Karpas-422 (cell line): Measurements from ENCODE around the gene GNA12. TPM values are rescaled to one million over a fixed set of nuclear protein-coding genes. Genes with fewer than 3 reads are reported as not detected.
"Not testable (repeated sequence)": the region's sequence is repeated elsewhere in the genome, so short reads cannot be mapped to it uniquely, and the experiment has no call there.

Experiments used
- DNase-seq: peaks from one replicate; pipeline ENCODE4 v3.0.0-alpha.2; 2015
- H2AFZ ChIP-seq: fragments of 200-600 bp; sonication (generic); 2 replicates; pipeline ENCODE4 v1.6.1; 2014; ENCODE audit warnings: antibody characterized with exemption, low read length, mixed read lengths
- H3K27ac ChIP-seq: fragments of 200-600 bp; sonication (generic); 2 replicates; pipeline ENCODE4 v1.5.1; 2014; ENCODE audit warnings: mild to moderate bottlenecking, low read length, moderate library complexity
- H3K27me3 ChIP-seq: fragments of 200-600 bp; sonication (generic); 2 replicates; pipeline ENCODE4 v1.6.1; 2014; ENCODE audit warnings: low read length, mixed read lengths
- H3K36me3 ChIP-seq: fragments of 200-600 bp; sonication (generic); 2 replicates; pipeline ENCODE4 v1.6.1; 2014; ENCODE audit warnings: low read length, mixed read lengths; ENCODE audit not compliant: insufficient read depth
- H3K4me1 ChIP-seq: fragments of 200-600 bp; sonication (generic); 2 replicates; pipeline ENCODE4 v1.6.1; 2014; ENCODE audit warnings: mild to moderate bottlenecking, low read length, mixed read lengths
- H3K4me2 ChIP-seq: fragments of 200-600 bp; sonication (generic); 2 replicates; pipeline ENCODE4 v1.6.1; 2014; ENCODE audit warnings: low read length, low read depth, mild to moderate bottlenecking; ENCODE audit not compliant: poor library complexity, severe bottlenecking
- H3K4me3 ChIP-seq: fragments of 200-600 bp; sonication (generic); 2 replicates; pipeline ENCODE4 v1.5.1; 2014; ENCODE audit warnings: mild to moderate bottlenecking, antibody characterized with exemption, low read length, mixed read lengths
- H3K79me2 ChIP-seq: fragments of 200-600 bp; sonication (generic); 2 replicates; pipeline ENCODE4 v1.6.1; 2014; ENCODE audit warnings: mild to moderate bottlenecking, low read length, mixed read lengths
- H3K9ac ChIP-seq: fragments of 200-600 bp; sonication (generic); 2 replicates; pipeline ENCODE4 v1.6.0; 2014; ENCODE audit warnings: low read length
- H3K9me2 ChIP-seq: fragments of 200-600 bp; sonication (generic), shearing (Covaris generic); replicated peaks from 2 replicates; pipeline ENCODE4 v1.6.0; 2014; ENCODE audit warnings: mild to moderate bottlenecking, low read length, moderate library complexity; ENCODE audit not compliant: insufficient read depth
- H3K9me3 ChIP-seq: fragments of 300-700, 200-600 bp; sonication (generic); 2 replicates; pipeline ENCODE4 v1.6.1; 2014; ENCODE audit warnings: low read length, mixed read lengths
- H4K20me1 ChIP-seq: fragments of 200-600 bp; sonication (generic); 2 replicates; pipeline ENCODE4 v1.6.1; 2014; ENCODE audit warnings: mild to moderate bottlenecking, antibody characterized with exemption, low read length, low read depth; ENCODE audit not compliant: insufficient read depth
- total RNA-seq: library from RNA; depleted of rRNA; stranded (reverse); fragments of >200 nt; shearing (Covaris generic); gene quantifications from 2 replicates; pipeline ENCODE4 v1.2.3, GENCODE V29; 2014; ENCODE audit warnings: low replicate concordance

Gene GNA12
- total RNA-seq, 1 experiment from 2014 or later: 3.1 TPM

GRCh38 chr7:2737005-2737743, 106.9 kb downstream of the GNA12 start:
- not testable (repeated sequence) for H3K36me3 ChIP-seq, H3K4me2 ChIP-seq, DNase-seq, H3K79me2 ChIP-seq, H3K27ac ChIP-seq, H4K20me1 ChIP-seq, H3K9me3 ChIP-seq, H3K9me2 ChIP-seq, H3K4me1 ChIP-seq, H3K9ac ChIP-seq, H3K4me3 ChIP-seq, H2AFZ ChIP-seq, H3K27me3 ChIP-seq

GRCh38 chr7:2736411-2736914, 107.6 kb downstream of the GNA12 start:
- no peak overlapping the region for H3K27ac ChIP-seq
- no peak overlapping the region for H3K4me2 ChIP-seq
- H3K9me2 ChIP-seq: no peaks in the 10 kb centered on the region
- H3K4me1 ChIP-seq: no peaks in the 10 kb centered on the region
- DNase-seq: peak; percentile 37
- H3K79me2 ChIP-seq: no peaks in the 10 kb centered on the region
- H3K9ac ChIP-seq: no peak overlapping the region
- H3K9me3 ChIP-seq: no peaks in the 10 kb centered on the region
- no peak overlapping the region for H3K4me3 ChIP-seq
- H3K27me3 ChIP-seq: no peaks in the 10 kb centered on the region
- H3K36me3 ChIP-seq: no peaks in the 10 kb centered on the region
- H4K20me1 ChIP-seq: no peaks in the 10 kb centered on the region; the same call in 1 of the 2 replicates
- no peak overlapping the region for H2AFZ ChIP-seq

GRCh38 chr7:2735744-2736143, 108.4 kb downstream of the GNA12 start:
- Histone ChIP-seq H3K4me1 (no peaks in the 10 kb centered on the region), H3K4me3 (no peak overlapping the region), H3K36me3 (no peaks in the 10 kb centered on the region), H3K27me3 (no peaks in the 10 kb centered on the region), H3K27ac (no peak overlapping the region), H3K4me2 (no peak overlapping the region), H3K9me2 (no peaks in the 10 kb centered on the region), H3K79me2 (no peaks in the 10 kb centered on the region), H2AFZ (no peak overlapping the region), H3K9ac (no peak overlapping the region), H3K9me3 (no peaks in the 10 kb centered on the region), H4K20me1 (no peaks in the 10 kb centered on the region; the same call in 1 of the 2 replicates)
- DNase-seq: peak; percentile 4

GRCh38 chr7:2734751-2735571, 109.1 kb downstream of the GNA12 start:
- H3K4me2 ChIP-seq: no peak overlapping the region
- H3K9me2 ChIP-seq: no peaks in the 10 kb centered on the region
- H3K4me1 ChIP-seq: no peaks in the 10 kb centered on the region
- no peaks in the 10 kb centered on the region for H3K79me2 ChIP-seq
- H3K4me3 ChIP-seq: no peak overlapping the region
- no peak overlapping the region for H3K9ac ChIP-seq
- H3K27me3 ChIP-seq: no peaks in the 10 kb centered on the region
- DNase-seq: peak; percentile 36
- H3K9me3 ChIP-seq: no peaks in the 10 kb centered on the region
- H3K27ac ChIP-seq: no peak overlapping the region
- H4K20me1 ChIP-seq: no peaks in the 10 kb centered on the region; the same call in 1 of the 2 replicates
- H3K36me3 ChIP-seq: no peaks in the 10 kb centered on the region
- H2AFZ ChIP-seq: no peak overlapping the region

GRCh38 chr7:2734084-2734686, 109.9 kb downstream of the GNA12 start:
- DNase-seq: peak; percentile 6
- Histone ChIP-seq H3K4me3 (no peak overlapping the region), H4K20me1 (no peaks in the 10 kb centered on the region; the same call in 1 of the 2 replicates), H3K9me3 (no peaks in the 10 kb centered on the region), H3K4me1 (no peaks in the 10 kb centered on the region), H3K9me2 (no peaks in the 10 kb centered on the region), H2AFZ (no peak overlapping the region), H3K79me2 (no peaks in the 10 kb centered on the region), H3K9ac (no peak overlapping the region), H3K4me2 (no peak overlapping the region), H3K27me3 (no peaks in the 10 kb centered on the region), H3K27ac (no peak overlapping the region), H3K36me3 (no peaks in the 10 kb centered on the region)

- H3K9ac ChIP-seq: no peak overlapping the region
- no peaks in the 10 kb centered on the region for H3K27me3 ChIP-seq
- H4K20me1 ChIP-seq: no peaks in the 10 kb centered on the region; the same call in 1 of the 2 replicates
- no peaks in the 10 kb centered on the region for H3K36me3 ChIP-seq
- no peak overlapping the region for H3K27ac ChIP-seq
- no peak overlapping the region for H3K4me3 ChIP-seq
- H3K9me3 ChIP-seq: no peaks in the 10 kb centered on the region
- no peaks in the 10 kb centered on the region for H3K79me2 ChIP-seq
- no peaks in the 10 kb centered on the region for H3K9me2 ChIP-seq
- H2AFZ ChIP-seq: no peak overlapping the region
- no peak overlapping the region for H3K4me2 ChIP-seq
- no peaks in the 10 kb centered on the region for H3K4me1 ChIP-seq
- DNase-seq: peak; percentile 36
Observed at GRCh38 chr7:2732959-2733584, 111.0 kb downstream of the GNA12 start.

- Histone ChIP-seq H3K79me2 (no peaks in the 10 kb centered on the region), H3K36me3 (no peaks in the 10 kb centered on the region), H3K27me3 (no peaks in the 10 kb centered on the region), H3K9me2 (no peaks in the 10 kb centered on the region), H3K4me3 (no peak overlapping the region), H3K9ac (no peak overlapping the region), H3K4me1 (no peaks in the 10 kb centered on the region), H3K4me2 (no peak overlapping the region), H3K27ac (no peak overlapping the region), H4K20me1 (no peaks in the 10 kb centered on the region; the same call in 1 of the 2 replicates), H3K9me3 (no peaks in the 10 kb centered on the region), H2AFZ (no peak overlapping the region)
- DNase-seq: no peak
Observed at GRCh38 chr7:2732388-2732787, 111.7 kb downstream of the GNA12 start.
